ENCODE data around the gene TTC21A.

Gene TTC21A

DNA sequence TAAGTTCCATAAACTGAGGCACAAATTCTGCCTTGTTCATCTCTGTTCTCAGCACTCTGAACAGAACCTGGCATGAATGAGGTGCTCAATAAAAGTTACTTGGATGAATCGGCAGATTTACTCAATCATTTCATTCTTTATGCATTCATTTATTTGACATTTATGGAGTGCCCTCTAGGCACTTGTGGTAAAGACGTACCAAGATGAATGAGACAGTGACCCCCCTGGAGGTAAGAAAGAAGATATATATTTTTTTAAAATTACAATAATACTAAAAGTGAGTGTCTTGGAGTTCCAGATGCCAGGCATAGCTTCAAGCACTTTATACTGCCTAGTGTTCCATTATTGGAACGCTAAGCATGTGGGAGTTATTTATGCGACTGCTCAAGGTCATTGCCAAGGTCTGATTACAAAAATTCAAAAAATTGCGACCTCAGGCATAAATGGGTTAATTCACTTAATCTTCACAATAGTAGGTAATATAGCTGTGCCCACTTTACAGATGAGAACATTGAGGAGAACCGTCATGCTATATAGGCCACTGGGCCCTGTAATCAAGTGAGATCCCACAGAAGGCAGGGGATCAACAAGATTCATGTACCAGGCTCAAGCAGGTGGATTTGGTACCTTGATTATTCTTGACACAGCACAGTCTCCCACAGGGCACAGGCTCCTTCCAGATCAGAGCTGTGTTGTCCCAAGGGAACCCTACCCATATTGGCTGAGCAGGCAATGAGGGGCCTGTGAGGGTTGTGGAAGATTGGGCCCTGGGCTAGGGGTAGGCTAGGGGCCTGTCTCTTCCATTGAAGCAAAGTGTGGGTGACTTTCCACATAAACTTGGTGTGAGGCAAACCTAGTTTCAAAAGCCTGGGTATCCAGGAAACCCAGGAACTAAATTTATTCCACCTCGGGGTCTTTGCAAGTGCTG, 74.2 kb downstream of the TTC21A start:
- no peak for DNase-seq

DNA sequence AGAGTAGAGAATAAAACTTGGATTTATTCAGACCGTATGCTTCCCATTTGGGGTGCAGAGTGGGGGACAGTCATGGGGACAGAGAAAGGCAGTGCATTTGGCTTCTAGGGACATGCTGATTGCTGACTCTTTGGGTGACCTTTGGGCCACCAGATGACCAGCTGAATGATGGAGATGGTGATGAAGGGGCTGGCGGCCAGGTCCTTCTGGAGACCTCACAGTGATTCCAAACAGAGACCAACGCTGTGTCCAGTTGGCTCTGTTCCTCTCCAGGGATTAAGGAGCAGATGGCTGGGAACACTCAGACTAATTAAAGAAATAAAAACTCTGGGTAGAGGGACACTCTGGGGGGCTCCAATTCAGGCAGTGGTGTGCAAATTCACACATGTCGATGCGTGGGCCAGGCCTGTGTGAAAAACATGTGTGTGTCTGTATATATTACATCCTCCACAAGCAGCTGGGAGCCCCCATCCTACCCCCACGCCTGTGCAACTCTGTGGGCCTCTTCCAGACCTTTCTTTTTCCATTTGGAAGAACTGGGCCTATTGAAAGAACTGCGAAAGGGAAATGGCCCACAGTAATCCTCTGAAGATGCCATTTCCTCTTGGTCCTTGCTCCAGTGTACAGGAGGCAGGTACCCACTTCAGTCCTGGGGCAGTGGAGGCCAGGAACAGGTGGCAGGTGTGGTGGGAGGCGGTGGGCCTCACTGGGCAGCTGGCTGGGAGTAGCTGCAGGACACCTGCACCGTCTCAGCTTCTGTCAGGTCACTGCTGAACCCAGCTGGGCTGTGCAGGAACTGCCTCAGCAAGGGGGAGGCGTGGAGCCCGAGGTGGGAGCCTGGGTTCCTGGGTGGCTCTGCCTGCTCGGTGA, 76.0 kb downstream of the TTC21A start:
- DNase-seq: no peak

- DNase-seq: no peak
Measured at GRCh38 chr3:39184081-39184967, 76.8 kb downstream of the TTC21A start.

GRCh38 chr3:39184968-39185285, 77.4 kb downstream of the TTC21A start:
- no peak for DNase-seq

DNA sequence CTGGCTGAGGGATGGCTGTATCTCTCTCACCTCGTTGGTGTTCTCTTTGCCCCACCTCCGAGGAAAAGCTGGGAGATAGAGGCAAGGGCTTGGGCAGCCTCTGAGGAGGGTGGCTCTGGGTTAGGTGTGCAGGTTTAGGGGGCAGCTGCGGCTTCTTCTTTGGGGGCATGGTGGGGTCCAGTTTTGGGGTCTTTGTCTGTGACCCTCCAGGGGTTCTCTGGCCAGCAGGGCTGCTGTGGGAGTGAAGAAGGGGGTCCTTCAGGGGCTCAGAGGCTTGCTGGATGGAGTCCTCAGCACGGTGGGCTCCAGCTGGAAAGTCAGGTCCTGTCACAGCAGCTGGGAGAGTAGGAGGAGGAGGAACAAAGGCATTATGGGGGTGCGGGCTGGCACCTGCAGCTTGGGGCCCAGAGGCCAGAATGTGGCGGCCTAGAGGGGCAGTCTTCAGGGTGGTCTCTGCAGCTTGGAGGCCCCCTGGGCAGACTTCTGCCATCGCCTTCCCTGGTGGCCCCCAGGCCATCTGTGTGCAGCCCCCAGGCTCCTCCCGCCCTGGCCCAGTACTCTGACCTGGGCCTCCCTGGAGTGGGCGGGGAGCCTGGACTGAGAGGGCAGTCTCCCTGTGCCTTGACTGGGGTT, 78.0 kb downstream of the TTC21A start:
- DNase-seq: no peak

- no peak for DNase-seq
Measured at GRCh38 chr3:39185959-39186691, 78.6 kb downstream of the TTC21A start.

DNA sequence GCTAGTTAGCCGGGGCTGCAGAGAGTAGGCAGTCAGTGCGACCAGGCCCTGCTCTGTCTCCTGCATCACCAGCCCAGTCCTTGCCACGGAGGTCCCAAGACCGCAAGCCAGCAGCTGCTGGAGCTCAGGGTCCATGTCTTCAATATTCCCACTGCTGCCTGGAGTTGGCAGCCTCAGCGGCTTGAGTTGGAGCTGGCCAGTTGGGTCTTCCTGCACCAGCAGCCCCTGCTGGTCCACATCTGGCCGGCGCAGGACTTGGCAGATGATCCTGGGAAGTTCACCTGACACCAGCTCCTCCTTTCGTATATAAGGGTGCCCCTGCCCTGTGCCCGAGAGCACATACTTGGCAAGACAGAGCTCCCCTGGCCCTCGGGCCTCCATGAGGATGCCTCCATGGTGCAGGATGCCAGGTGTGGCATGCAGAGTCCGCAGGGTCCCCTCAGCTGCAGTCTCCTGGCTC, 79.2 kb downstream of the TTC21A start:
- DNase-seq: no peak

DNA sequence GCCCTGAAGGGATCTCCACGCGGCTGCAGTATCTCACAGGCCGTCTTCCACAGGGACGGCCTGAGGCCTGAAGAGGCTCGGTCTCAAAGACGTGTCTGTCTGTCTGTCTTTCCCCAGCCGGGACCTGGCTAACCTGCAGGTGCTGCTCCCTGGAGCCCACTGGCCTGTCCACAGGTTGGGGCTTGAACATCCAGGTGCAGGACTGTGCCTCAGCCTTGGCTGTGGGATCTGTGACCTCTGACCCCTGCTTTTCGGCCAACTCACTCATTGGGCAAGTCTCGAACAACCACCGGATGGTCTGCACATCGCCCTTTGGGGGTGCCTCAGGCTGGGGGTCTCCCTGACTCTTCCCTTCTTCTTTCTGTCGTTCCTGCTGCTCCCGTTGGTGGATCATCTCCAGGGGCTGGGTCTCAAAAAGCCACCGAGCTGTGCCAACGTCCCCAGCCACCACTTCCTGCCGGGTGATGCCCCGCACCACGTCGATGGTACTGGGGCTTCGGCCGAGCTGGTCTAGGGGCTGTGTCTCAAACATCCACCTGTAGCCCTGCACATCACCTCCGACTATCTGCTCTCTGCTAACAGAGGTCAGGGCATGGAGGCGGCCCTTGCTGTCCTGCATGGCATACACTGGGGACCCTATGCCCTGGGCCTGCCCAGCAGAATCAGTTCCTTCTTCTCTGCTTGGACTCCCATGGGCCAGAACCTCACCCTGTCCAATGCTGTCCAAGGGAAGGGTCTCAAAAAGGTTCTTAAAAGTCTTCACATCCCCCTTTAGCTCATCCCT, 80.1 kb downstream of the TTC21A start:
- no peak for DNase-seq
